Left hindlimb (tissue), 1 donor: ENCODE measurements around the gene IRS1.
"Not testable (repeated sequence)": the region's sequence is repeated elsewhere in the genome, so short reads cannot be mapped to it uniquely, and the experiment has no call there.

ENCODE experiments used
- DNase-seq: peaks from one replicate; pipeline ENCODE4 v3.0.0-alpha.2; 2018

The IRS1 gene

GRCh38 chr2:226799211-226799975 lies at the start of gene IRS1:
TSS of gene IRS1 (minus strand) at chr2:226799820. CDS start at chr2:226798738, 1,082 bp downstream.
- DNase-seq: peak; percentile 89

- no peak for DNase-seq
Observed at GRCh38 chr2:226849349-226849748, 49.7 kb upstream of the IRS1 start.

- no peak for DNase-seq
Observed at GRCh38 chr2:226847511-226847910, 47.9 kb upstream of the IRS1 start.

GRCh38 chr2:226847090-226847489 lies 47.5 kb upstream of the IRS1 start:
- DNase-seq: no peak

DNA sequence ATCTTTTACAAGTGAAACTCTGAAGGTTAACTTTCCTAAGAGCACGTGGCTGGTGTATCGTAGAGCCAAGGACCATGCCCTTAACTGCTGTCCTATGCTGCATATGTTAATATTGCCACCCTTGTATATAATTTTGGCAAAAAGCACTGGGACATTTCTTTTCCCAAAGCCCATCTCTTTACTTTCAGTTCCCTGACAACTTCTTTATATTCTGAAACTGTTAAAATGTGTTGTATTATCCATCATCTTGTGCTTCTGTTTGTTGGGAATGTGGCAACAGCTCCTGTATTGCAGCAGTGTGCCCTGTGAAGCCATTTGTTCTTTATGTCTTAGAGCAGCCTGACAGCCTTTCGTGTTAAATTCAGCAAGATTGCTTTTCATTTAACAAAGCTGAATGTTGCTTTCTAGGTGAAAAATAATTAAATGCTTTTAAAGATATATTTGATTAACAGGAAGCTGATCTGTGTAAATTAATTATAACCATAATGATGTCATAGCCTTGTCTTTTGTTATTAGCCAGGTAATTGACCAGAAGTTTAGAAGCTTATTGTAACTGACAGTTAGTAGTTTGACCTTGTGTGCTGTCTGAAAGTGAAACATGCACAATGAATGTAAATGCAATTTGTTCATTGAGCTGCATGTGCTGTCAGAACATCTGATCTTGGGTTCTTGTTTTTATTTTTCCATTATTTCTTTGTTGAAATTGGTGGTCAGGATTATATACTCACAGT lies 45.9 kb upstream of the IRS1 start:
- no peak for DNase-seq

DNA sequence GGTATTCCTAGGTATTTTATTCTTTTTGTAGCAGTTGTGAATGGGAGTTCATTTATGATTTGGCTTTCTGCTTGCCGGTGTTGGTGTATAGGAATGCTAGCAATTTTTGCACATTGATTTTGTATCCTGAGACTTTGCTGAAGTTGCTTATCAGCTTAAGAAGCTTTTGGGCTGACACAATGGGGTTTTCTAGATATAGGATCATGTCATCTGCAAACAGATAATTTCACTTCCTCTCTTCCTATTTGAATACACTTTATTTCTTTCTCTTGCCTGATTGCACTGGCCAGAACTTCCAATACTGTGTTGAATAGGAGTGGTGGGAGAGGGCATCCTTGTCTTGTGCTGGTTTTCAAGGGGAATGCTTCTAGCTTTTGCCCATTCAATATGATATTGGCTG lies 43.4 kb upstream of the IRS1 start:
- DNase-seq: not testable (repeated sequence)

DNA sequence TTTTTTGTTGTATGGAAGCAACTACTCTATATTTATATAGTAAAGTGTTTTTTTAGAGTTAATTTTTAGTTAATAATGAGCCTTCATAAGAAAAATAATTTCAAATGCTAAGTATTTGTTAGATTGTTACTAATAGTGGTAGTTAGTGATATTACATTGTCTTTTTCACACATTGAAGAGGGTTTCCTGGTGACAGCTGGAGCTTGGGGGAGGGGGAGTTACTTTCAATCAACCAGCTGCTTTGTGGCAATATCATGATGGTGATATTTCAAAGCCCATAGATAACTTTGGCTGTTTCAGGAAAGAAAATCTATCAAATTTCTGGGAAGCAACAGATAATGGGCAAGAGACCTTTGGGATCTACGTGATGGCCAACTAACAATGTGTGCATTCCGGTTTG lies 40.3 kb upstream of the IRS1 start:
- DNase-seq: no peak

GRCh38 chr2:226839161-226839560 lies 39.5 kb upstream of the IRS1 start:
- DNase-seq: no peak

- no peak for DNase-seq
Observed at GRCh38 chr2:226838722-226839121, 39.1 kb upstream of the IRS1 start.

DNA sequence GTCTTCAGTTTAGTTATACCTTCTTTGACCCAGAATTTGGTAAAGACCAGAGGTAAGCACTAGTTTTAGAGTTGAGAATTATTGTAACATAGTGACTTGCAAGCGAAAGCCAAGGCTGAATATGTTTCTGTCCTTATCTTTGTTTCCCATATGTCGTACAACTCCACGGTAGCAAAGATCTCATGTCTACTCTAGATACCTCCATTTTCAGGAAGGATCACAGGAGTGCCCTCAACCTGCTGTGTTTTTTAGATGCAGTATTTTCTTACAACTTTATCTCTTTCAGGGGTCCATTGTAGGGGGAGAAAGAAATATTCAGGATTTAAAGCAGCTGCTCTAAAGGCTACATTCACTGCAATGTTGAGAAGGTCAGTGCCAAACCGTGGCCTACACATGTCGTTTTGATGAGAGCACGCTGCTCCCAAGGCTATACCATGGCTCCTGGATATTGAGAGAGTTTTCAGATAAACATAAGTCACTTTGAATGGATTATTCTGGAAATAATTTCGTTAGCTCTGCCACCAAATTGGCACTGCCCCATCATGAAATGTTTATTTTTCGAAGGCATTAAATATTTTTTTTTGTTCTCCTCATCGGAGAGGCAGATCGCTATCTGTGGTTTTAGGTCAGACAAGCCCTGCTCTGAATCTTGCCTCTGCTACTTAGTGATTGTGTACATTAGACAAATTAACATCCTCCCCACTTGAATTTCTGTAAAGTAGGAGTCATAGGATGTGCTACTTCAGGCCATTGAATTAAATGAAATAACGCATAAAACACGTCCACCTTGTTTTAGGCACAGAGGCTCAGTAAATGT lies 38.4 kb upstream of the IRS1 start:
- DNase-seq: no peak

DNA sequence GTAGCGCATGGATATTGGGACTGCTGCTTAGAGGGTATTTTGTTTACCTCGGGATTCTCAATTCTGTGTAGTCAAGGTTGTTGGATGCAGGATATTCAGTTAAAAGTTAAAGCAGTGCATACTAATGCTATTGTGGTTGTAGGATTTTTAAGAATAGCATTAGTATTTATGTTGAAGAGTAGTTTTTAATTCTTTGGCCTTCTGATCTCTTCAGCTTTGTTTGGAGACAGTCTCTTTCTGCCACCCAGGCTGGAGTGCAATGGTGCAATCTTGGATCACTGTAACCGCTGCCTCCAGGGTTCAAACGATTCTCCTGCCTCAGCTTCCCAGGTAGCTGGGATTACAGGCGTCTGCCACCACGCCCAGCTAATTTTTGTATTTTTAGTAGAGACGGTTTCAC lies 37.7 kb upstream of the IRS1 start:
- DNase-seq: no peak

GRCh38 chr2:226836548-226836885 lies 36.9 kb upstream of the IRS1 start:
- no peak for DNase-seq

- DNase-seq: peak; percentile 96
Observed at GRCh38 chr2:226835796-226836547, 36.4 kb upstream of the IRS1 start, which contains the start of gene RHBDD1. TSS of gene RHBDD1 (plus strand) at chr2:226836054. CDS start at chr2:226864694, 28,640 bp downstream.

- DNase-seq: no peak
Observed at GRCh38 chr2:226835420-226835795, 35.8 kb upstream of the IRS1 start.

DNA sequence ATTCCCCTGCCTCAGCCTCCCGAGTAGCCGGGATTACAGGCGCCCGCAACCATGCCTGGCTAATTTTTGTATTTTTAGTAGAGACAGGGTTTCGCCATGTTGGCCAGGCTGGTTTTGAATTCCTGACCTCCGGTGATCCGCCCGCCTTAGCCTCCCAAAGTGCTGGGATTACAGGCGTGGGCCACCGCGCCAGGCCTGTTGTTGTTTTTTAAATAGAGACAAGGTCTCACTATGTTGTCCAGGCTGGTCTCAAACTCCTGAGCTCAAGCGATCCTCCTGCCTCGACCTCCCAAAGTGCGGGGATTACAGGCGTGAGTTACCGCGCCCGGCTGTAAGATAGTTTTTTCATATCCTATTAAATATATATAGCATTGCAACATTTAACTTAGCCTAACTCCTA lies 35.3 kb upstream of the IRS1 start:
- DNase-seq: not testable (repeated sequence)

DNA sequence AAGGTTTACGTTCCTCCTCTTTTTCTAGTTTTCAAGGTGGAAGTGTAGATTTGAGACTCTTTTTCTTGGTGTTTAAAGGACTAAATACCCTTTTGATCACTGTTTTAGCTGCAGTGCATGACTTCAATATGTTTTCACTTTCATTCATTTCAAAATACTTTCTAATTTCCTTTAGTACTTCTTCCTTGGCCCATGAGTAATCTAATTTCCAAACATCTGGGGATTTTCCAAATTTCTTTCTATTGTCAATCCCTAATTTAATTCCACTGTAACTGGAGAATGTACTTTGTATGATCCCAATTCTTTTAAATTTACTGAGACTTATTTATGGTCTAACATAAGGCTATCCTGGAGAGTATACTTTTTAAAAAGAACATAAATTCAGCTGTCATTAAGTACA lies 32.4 kb upstream of the IRS1 start:
- DNase-seq: no peak

GRCh38 chr2:226831266-226831665 lies 31.6 kb upstream of the IRS1 start:
- no peak for DNase-seq

DNA sequence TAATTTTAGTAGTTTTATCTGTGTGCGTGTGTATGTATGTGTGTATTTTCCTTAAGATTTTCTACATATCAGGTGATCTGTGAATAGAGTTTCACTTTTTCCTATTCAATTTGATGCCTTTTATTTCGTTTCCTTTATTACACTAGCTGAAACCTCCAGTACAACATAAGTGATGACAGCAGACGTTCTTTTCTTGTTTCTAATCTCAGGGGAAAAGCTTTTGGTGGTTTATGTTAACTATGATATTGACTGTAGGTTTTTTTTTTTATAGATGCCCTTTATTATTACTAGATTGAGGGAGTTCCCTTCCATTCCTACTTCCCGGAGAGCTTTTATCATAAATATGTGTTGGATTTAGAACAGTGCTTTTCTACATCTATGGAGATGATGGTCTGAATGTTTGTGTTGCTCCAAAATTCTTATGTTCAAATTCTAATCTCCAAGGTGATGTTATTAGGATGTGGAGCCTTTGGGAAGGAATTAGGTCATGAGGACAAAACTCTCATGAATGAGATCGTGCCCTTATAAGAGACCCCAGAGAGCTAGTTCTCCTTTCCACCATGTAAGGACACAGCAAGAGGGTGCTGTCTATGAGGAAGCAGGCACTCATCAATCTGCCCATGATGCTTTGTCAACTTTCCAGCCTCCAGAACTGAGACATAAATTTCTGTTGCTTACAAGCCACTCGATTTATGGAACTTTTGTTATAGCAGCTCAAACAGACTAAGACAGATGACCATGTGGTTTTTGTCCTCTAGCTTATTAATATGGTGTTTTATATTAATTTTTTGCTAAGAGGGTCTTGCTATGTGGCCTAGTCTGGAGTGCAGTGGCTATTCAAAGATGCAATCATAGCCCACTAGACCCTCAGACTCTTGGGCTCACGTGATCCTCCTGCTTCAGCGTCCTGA lies 30.4 kb upstream of the IRS1 start:
- no peak for DNase-seq

- no peak for DNase-seq
Observed at GRCh38 chr2:226828191-226828590, 28.6 kb upstream of the IRS1 start.

- DNase-seq: no peak
Observed at GRCh38 chr2:226825056-226825455, 25.4 kb upstream of the IRS1 start.

DNA sequence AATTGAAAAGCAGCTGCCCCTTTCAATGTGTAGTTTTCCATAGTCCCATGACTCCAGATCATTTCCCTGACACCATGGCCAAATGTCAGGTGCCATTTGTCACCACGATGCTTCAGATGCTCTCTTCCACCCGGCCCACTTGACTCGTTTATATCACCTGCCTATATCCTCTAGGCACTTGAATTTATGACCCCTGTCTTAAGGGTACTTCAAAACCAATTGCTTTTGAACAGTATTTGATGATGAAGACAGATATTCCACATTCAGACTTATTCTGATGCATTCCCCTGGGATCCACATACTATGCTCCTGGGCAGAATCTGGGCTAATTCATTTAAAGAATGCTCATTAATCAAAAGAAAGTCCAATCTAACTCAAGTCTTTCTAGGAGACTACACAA lies 19.3 kb upstream of the IRS1 start:
- no peak for DNase-seq
